Upper lobe of right lung (tissue), 1 donor: ENCODE results near the gene SSU72. TPM values are rescaled to one million over a fixed set of nuclear protein-coding genes. Genes with fewer than 3 reads are reported as not detected.
A peak's percentile ranks its signal among the peaks of the same experiment; 100 is the strongest.
"Not testable (repeated sequence)": the region's sequence is repeated elsewhere in the genome, so short reads cannot be mapped to it uniquely, and the experiment has no call there.

Experiments used
- ATAC-seq: fragments of 200-7000 bp; cut with Tn5 transposase; one replicate; pipeline ENCODE4 v1.9.1; 2020; ENCODE audit warnings: mild to moderate bottlenecking, moderate library complexity
- DNase-seq: peaks from one replicate; pipeline ENCODE4 v3.0.0-alpha.2; 2020
- H3K27ac ChIP-seq: fragments of 200-600 bp; one replicate; pipeline ENCODE4 v1.8.0; 2022
- H3K27me3 ChIP-seq: fragments of 200-600 bp; one replicate; pipeline ENCODE4 v1.8.0; 2022; ENCODE audit warnings: mild to moderate bottlenecking
- H3K36me3 ChIP-seq: fragments of 200-600 bp; one replicate; pipeline ENCODE4 v1.8.0; 2022
- H3K4me1 ChIP-seq: fragments of 200-600 bp; one replicate; pipeline ENCODE4 v1.8.0; 2022
- H3K4me3 ChIP-seq: fragments of 200-600 bp; one replicate; pipeline ENCODE4 v1.8.0; 2022; ENCODE audit warnings: mild to moderate bottlenecking
- H3K9me3 ChIP-seq: fragments of 200-600 bp; one replicate; pipeline ENCODE4 v1.8.0; 2022
- CTCF ChIP-seq: fragments of 200-600 bp; IDR thresholded peaks from one replicate; pipeline ENCODE4 v1.8.0; 2022; ENCODE audit warnings: antibody characterized with exemption
- intact Hi-C: fragments of 100-400 bp; cut with DNase I; formaldehyde crosslinking; loops from one replicate; pipeline ENCODE4 v1.11.0; 2022
- total RNA-seq: library from RNA; stranded (reverse); fragmentation: NEBNext Ultra II Directional; extraction: Animal tissue kit (Norgen Biotek cat#: 25700); gene quantifications from one replicate; pipeline ENCODE4 v1.2.1, GENCODE V29; 2021
- donor health status: DM: no; HTN: yes; CAD: no; lungs with severe emphysema.

Gene SSU72
- total RNA-seq, 1 donor from 2014 or later = 125 TPM

GRCh38 chr1:1528301-1529267 lies 46.1 kb downstream of the SSU72 start:
- intact Hi-C loops = no loop called here
- no peaks in the 10 kb centered on the region for H3K4me1 ChIP-seq
- DNase-seq (no peak), ATAC-seq (no peak)
- no peak overlapping the region for H3K4me3 ChIP-seq
- no peak overlapping the region for H3K27ac ChIP-seq
- H3K9me3 ChIP-seq = no peaks in the 10 kb centered on the region
- H3K36me3 ChIP-seq = peaks cover 6% of the 10 kb centered on the region
- TF ChIP-seq CTCF = no peak
- H3K27me3 ChIP-seq = no peaks in the 10 kb centered on the region

DNA sequence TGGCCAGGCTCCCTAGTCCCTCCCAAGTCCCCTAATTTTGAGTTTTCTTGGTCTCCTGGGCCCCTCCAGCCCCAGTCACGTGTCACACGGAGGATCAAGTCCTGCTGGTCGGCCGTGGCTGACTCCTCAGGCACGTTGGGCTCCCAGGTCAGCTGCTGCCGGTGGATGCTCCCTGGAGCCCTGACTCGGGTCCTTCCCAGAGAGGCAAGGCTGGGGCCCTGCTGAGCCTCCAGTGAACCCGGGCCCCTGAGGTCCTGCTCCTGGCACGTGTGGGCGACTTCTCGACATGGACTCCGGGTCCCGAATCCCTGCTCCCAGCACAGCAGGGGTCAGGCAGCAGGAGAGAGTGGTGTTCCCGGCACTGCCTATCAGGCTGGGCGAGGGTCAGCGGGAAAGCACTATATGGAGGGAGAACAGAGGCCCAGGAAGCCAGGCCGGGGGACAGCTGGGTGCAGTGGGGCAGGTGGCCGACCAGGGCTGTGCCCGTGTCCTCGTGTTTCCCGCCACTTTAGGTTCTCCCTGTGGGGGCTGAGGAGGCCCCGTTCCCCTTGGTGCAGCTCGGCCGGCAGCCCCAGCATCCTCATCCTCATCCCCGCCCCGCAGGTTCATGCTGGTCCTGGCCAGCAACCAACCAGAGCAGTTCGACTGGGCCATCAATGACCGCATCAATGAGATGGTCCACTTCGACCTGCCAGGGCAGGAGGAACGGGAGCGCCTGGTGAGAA lies 47.4 kb downstream of the SSU72 start:
- H3K36me3 ChIP-seq = peaks cover 11% of the 10 kb centered on the region

GRCh38 chr1:1526476-1526875 lies 48.2 kb downstream of the SSU72 start:
- H3K27ac ChIP-seq, H3K4me3 ChIP-seq, H3K9me3 ChIP-seq, H3K4me1 ChIP-seq, DNase-seq, intact Hi-C loops, H3K27me3 ChIP-seq, ATAC-seq: not testable (repeated sequence)
- H3K36me3 ChIP-seq = peaks cover 14% of the 10 kb centered on the region

More for the DNA sequence above, 47.4 kb downstream of the SSU72 start:
- Histone ChIP-seq H3K27ac (no peak overlapping the region), H3K4me1 (no peaks in the 10 kb centered on the region), H3K4me3 (no peak overlapping the region), H3K27me3 (no peaks in the 10 kb centered on the region), H3K9me3 (no peaks in the 10 kb centered on the region)
- intact Hi-C loops = no loop called here
- no peak for DNase-seq
- no peak for ATAC-seq
- TF ChIP-seq CTCF = no peak

DNA sequence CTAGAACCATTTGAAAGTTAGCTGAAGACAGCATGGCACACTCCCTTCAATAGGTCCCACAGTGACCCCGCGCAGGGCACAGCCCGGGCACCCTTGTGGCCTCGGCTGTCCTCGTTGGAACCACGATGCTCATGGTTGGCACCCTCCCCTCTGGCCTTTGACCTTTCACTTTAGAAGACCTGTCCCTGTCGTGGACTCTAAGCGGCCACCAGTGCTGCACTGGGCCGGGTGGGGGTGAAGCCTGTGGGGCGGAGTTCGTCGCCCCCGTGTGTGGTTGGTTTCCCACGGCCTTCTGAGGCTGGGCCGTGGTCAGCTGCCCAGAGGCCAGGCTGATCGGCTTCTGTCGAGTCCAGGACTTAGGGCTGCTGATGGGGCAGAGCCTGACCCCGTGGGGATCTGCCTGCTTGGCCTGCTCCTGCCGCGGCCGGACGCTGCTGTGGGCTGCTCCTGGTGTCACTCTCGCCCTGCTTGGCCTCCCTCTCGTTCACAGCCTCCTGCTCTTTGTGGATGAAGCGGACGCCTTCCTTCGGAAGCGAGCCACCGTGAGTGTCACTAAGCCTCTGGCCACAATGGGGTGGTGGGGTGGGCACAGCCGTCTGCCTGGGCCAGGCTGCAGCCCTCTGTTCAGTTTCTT lies 49.8 kb downstream of the SSU72 start:
- H3K27ac ChIP-seq, H3K9me3 ChIP-seq, intact Hi-C loops, H3K4me1 ChIP-seq, H3K27me3 ChIP-seq, H3K4me3 ChIP-seq, ATAC-seq, DNase-seq: not testable (repeated sequence)
- H3K36me3 ChIP-seq = peaks cover 25% of the 10 kb centered on the region

DNA sequence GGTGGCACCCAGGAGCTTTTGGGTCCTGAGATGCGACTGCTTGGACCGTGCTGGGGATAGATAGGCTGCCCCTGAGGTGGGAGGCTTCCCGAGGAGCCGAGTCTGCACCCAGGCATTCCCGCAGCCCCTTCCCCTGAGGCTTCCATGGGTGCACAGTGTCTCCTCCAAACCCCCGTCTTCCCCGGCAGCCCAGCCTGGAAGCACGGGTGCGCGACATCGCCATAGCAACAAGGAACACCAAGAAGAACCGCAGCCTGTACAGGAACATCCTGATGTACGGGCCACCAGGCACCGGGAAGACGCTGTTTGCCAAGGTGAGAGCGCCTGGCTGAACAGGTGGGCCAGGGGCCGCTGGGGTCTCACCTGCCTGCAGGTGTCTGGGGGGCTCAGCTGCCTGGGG lies 51.0 kb downstream of the SSU72 start:
- H3K9me3 ChIP-seq, intact Hi-C loops, H3K27ac ChIP-seq, ATAC-seq, H3K4me1 ChIP-seq, DNase-seq, H3K27me3 ChIP-seq, H3K4me3 ChIP-seq: not testable (repeated sequence)
- H3K36me3 ChIP-seq = peaks cover 25% of the 10 kb centered on the region

DNA sequence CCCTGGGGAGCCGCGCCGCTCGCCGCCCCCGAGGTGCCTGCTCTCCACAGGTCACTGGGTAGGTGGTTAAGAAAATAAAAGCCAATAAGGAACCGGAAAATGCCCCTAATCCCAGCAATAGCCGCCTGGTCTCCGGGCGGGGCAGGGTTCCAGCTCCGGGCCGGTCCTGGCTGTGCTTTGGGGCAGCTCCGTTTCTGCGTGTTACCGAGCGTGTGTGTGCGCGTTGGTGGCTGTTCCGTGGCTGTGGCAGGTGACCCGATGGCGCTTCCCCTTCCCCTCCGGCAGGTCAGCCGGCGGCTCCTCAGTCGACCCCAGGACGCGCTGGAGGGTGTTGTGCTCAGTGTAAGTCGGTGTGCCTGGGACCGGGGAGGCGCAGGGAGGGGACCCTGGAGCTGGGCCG lies 51.4 kb downstream of the SSU72 start:
- DNase-seq, ATAC-seq, H3K9me3 ChIP-seq, H3K4me1 ChIP-seq, H3K4me3 ChIP-seq, intact Hi-C loops, H3K27me3 ChIP-seq, H3K27ac ChIP-seq: not testable (repeated sequence)
- peaks cover 21% of the 10 kb centered on the region for H3K36me3 ChIP-seq

DNA sequence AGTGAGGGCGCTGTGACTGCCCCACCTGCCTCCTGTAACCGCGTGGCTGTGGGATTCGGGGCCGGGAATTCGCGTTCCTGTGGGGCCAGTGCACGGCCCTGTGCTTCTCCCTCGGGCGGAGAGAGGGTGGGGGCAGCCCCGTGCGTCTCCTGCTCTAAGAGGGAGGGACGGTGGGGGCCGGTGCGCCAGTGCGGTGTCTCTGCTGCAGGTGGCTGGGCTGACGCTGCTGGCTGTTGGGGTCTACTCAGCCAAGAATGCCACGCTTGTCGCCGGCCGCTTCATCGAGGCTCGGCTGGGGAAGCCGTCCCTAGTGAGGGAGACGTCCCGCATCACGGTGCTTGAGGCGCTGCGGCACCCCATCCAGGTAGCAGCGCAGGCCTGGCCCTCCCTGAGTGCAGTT lies 52.1 kb downstream of the SSU72 start:
- H3K4me3 ChIP-seq, ATAC-seq, intact Hi-C loops, DNase-seq, H3K9me3 ChIP-seq, H3K27me3 ChIP-seq, H3K27ac ChIP-seq, H3K4me1 ChIP-seq: not testable (repeated sequence)
- peaks cover 20% of the 10 kb centered on the region for H3K36me3 ChIP-seq

DNA sequence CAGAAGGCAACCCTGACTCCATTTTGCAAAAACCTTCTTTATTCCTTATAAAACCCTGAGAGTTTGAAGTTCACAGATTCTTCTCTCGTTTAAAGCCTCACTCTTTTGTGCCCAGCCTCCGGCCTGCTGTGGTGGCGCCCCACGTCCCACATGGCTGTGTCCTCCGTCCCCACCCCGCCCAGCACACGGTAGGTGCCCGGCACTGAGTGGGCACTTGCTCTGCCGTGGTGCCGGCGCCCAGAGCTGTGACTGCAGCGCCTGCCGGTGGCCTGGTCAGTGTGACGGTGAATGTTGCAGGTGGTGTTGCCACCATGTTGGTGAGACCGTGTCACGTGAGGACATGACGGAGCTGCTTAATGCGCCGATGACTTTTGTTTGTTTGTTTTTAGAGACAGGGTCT lies 53.3 kb downstream of the SSU72 start:
- no peak for TF ChIP-seq CTCF
- DNase-seq = no peak
- no peaks in the 10 kb centered on the region for H3K27me3 ChIP-seq
- no peak overlapping the region for H3K4me3 ChIP-seq
- H3K9me3 ChIP-seq = no peaks in the 10 kb centered on the region
- ATAC-seq = no peak
- intact Hi-C loops = no loop called here
- no peak overlapping the region for H3K27ac ChIP-seq
- peaks cover 25% of the 10 kb centered on the region for H3K36me3 ChIP-seq
- no peaks in the 10 kb centered on the region for H3K4me1 ChIP-seq

DNA sequence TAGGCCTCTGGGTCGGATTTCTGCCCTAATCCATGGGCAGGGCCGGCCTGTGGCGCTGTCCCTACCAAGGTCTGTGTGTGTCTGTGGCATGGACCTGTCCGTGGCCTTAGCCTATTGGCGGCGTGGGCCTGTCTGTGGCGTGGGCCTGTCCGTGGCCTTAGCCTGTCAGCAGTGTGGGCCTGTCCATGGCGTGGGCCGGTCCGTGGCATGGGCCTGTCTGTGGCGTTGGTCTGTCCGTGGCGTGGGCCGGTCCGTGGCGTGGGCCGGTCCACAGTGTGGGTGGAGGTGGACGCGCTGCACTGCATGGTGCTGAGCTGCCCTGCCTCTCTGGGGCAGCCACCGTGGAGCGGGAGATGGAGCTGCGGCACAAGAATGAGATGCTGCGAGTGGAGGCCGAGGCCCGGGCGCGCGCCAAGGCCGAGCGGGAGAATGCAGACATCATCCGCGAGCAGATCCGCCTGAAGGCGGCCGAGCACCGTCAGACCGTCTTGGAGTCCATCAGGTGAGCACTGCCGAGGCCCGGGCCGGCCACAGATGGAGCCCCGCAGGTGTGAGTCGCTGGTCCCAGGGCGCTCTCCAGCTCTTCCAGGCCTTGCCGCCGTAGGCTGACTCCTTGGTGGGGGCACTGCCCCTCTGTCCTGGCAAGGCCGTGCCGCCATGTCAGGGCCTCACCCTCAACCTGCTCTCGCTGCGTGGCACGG lies 54.7 kb downstream of the SSU72 start:
- H3K36me3 ChIP-seq = peaks cover 25% of the 10 kb centered on the region
- peak; percentile 3 for ATAC-seq
- not testable (repeated sequence) for DNase-seq

GRCh38 chr1:1518621-1519007 lies 56.0 kb downstream of the SSU72 start:
- H3K36me3 ChIP-seq = peaks cover 25% of the 10 kb centered on the region
- H3K4me3 ChIP-seq, H3K27ac ChIP-seq, intact Hi-C loops, H3K4me1 ChIP-seq, H3K9me3 ChIP-seq, H3K27me3 ChIP-seq, DNase-seq, ATAC-seq: not testable (repeated sequence)

More for the DNA sequence above, 54.7 kb downstream of the SSU72 start:
- intact Hi-C loops, H3K27me3 ChIP-seq, H3K27ac ChIP-seq, H3K4me3 ChIP-seq, H3K4me1 ChIP-seq, H3K9me3 ChIP-seq: not testable (repeated sequence)
